Kidney glomerular epithelial cell (primary cell): ENCODE data around the gene SEC24B.

Source experiments
- DNase-seq: peaks from one replicate; lab custom pipeline; 2025; lab: John Stamatoyannopoulos, UW

SEC24B gene

DNA sequence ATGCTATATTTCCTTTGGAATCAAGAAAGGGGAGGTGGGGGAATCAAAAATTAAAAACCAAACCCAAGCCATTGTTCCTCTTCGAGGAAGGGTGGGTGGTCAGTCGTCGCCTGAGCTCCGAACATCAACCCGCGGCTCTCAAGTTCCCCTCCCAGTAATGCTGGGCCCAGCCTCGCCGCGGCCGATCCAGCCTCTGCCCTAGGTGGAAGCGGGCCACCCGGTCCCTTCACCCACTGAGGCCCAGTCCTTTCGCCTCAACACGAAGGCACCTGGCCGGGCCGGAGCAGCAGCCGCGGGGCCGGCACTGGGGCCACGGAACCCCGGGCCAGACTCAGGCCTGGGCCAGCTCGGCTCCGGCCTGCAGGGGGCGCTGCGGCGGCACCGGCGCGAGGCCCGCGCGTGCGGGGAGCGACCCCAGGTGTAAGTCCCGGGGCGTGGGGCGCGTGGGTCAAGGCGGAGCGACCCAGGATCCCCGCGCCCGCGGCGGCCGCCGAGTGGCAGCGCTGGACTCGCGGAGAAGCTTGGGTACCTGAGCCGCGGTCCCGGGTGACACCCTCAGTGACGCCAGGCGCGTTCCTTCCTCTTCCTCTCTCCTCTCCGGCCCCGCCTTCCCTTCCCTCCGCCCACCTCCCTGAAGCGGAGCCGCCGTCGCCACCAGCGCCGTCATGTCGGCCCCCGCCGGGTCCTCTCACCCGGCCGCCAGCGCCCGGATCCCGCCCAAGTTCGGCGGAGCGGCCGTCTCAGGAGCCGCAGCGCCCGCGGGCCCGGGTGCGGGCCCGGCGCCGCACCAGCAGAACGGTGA, at the start of gene SEC24B:
TSS of gene SEC24B (plus strand) at position 611 of the 802 bp plus-strand sequence. CDS start at position 666, 55 bp downstream.
- DNase-seq = peak; percentile 61

DNA sequence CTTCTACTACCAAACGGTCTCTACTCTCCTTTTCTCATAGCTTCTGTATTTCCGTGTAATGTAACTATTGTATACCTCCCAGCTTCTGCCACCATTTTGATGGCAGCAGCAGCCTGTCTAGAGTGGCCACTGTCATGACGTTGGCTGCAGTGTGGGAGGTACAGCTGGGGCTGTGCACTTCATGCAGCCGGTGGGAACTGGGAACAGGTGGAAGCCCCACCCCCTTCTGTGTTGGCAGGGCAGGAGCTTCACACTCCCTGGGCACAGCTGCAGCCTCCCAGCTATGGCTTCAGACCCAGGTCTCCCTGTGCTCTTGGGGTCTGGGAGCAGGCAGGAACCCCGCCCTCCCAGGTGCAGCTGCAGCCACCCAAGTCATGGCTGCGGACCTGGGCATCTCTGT, 49.8 kb upstream of the SEC24B start:
- no peak for DNase-seq

DNA sequence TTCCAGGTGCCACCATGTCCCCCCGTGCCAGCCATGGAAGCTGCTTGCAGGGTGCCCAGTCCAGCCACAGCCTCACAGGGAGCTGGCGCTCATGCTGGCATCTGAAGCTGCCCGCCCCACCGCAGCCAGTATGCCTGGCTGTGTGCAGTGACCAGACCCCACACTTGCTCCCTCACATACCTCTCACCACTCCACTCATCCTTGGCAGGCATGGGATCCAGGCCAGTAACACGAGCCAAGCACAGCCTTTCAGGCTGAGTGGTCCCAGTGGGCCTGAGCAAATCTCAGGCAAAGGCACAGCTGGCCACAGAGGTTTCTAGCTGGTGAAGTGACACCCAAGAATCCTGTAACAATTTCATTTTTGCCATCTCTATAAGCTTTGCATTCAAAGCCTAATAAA, 48.4 kb upstream of the SEC24B start:
- no peak for DNase-seq

DNA sequence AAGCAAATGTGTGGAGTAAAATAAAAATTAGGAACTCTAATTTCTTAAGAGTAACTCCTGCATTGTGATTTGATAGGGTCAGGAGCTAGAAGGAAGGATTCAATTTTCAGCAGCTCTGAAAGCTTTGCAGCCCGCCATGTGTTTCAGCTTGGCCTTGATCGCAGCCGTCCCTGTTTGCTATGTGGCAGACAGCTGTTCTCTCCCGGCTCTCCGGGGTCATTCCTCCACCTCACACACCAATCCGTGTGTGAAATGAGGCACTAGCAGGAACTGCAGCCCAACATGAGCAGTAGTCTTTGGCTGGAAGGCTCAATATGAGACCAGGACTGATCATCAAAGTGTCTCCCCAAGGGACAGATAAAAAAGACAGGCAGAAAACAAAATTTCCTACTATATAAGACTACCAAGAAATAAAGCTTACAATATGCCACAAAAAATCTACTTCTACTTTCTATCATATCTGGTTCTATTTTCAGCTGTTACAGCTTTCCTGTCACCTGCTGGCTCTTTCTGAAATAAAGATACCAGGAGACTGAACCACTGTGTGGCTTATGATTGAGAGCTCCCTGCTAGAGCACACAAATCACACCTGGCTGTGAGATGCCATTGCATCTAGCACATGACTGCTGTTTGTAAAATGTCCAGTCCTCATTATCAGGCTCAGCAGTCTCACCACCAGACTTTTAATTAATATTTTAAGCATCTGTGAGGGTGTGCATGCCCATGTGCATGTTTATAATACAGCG, 44.1 kb upstream of the SEC24B start:
- DNase-seq = no peak

DNA sequence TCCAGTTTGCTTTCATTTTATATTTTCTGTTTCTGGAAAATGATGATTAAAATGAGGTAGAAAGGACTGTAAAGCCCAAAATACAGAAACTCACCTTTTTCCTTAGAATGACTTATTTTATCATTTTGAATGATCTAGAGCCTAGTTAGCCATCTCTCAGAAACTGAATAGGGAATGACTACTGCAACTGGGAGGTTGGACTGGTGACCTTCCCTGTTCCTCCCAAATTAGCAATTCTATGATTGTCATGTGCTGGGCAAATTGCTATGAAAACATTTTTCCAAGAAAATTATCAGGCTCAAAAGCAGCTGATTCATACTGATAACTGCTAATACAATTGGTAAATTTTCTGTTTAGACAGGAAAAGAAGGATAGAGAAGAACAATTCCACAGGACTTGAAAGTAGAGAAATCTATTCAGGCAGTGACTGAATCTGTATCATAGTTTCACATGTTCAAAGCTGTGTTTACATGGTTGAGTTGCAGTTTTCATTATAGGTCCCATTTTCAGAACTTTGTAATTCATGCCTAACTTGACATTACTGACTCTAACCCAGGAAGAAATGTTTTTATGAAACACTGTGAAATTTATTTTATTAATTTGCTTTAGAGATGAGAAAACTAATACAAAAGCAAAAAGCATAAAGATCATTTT, 43.4 kb upstream of the SEC24B start:
- DNase-seq = no peak

DNA sequence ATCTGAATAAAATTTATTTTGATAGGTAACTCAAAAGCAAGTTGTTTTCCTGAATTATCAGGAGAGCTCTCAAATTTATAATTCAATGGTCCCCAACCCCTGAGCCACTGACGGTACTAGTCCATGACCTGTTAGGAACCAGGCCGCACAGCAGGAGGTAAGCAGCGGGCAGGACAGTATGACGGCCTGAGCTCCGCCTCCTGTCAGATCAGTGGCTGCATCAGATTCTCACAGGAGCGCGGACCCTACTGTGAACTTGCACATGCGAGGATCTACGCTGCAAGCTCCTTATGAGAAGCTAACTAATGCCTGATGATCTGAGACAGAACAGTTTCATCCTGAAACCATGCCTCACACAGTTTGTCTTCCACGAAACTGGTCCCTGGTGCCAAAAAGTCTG, 37.9 kb upstream of the SEC24B start:
- DNase-seq = no peak

DNA sequence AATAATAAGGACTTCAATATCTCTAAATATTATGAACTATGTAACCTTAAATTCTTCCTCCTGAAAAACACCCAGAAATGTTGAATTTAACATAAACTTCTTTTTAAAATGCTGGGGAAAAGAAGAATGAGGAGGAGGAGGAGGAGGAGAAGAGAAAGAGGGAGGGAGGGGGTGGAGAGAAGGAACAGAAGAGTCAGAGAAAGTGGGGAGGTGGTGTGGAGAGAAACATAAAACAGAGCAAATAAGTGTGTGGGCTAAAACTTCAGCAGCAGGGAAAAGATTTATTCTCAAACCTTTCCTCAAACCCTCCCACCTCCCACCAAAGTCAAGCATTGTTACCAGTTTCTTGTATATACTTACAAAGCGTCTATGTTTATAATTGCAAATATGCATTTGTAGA, 34.7 kb upstream of the SEC24B start:
- no peak for DNase-seq

DNA sequence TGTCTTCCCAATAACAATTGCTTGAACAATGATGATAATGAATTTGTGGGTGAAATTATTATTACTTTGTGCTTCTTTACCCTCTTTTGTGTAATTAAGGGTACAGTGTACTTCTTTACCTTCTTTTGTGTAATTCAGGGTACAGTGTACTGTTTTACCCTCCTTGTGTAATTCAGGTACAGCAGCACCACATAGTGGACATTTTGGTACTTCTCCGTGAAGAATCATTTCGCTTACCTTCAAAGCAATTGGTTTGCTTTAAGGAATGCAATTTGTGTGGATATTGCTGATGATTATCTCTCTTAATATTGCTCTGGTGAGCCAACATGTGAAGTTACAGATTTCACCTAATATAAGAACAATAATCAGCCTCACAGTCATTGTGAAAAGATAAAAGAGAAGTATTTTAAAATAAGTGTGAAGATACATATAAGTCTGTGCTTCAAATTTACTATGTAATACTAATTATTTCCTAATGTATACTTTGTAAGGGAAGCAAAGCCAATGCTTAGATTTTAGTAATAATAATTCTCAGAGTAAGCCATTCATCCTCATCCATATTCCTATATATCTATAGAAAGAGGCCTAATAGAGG, 27.2 kb upstream of the SEC24B start:
- DNase-seq = peak; percentile 19

DNA sequence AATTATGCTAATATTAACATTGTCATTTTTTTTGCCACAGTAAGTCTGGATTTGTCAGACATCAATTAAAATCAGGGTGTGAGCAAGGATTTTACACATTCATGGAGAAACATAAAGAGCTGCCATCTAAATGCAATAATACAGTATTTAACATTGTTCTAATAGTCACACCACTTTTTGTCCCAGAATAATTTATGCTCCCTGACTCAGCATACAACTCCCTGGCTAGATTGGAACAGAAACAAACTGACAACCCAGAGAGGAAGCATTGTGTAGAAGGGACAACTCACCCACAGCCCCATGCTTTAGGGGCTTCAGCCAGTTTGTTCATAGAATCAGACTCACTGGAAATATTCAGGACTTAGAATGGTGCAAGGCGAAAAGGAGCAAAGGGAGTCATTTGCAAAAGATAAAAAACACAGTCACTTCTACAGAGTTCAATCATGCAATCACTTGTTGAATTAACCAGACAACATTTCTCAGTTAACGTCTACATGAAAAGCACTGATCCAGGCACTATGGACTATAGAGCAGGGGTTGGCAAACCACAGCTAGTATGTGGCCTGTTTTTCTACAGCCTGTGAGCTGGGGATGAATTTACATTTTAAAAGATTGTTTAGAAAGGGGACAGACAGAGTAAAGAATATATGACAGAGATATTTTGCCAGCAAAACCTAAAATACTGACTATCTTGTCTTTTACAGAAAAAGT, 26.4 kb upstream of the SEC24B start:
- no peak for DNase-seq

DNA sequence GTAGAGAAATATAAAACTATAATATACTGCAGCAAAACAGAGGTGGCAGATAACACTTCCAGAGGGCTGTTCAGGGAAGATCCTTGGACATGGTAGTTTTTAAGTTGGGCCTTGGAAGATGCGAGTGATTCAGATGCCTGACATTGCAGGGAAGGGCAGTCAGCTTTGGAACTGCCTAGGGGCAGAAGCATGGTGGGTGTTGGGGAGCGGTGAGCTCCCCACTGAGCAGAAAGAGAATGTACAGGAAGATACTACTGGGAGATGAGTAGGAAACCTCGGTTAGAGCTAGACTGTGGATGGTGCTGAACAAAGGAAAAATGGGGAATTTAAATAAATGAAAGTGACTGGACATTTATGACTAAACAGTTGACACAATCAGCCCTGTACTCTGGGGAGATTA, 24.9 kb upstream of the SEC24B start:
- DNase-seq = no peak

DNA sequence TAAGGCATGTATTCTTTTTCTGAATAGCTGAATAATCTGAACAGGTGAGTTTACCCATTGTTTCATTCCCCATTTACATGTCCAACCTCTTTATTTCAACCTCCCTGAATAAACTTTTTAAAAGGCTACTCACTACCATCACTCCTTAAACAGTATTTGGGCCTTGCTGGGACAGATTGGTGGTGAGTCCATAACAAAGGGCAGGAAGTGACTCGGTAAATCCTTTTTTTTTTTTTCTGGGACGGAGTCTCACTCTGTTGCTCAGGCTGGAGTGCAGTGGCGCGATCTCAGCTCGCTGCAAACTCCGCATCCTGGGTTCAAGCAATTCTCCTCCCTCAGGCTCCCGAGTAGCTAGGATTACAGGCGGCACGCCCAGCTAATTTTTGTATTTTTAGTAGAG, 23.4 kb upstream of the SEC24B start:
- DNase-seq = no peak

DNA sequence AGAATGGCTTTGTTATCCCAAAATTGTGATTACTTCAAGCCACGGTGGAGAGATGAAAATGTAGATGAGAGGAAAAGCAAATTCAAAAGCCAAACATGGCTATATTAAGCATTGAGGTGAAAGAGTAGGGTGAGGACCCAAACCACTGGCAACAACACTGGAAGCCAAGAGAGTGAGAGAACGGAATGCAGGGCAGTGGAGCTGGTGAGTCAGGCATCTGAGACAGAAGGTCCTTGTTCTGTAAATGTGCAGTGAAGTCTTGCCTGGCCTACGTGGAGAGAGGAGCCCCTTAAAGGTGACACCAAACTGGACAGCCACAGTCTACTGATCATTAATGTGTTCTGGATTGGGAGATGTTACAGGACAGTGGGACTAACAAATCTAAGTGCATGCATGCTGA, 22.8 kb upstream of the SEC24B start:
- DNase-seq = no peak

DNA sequence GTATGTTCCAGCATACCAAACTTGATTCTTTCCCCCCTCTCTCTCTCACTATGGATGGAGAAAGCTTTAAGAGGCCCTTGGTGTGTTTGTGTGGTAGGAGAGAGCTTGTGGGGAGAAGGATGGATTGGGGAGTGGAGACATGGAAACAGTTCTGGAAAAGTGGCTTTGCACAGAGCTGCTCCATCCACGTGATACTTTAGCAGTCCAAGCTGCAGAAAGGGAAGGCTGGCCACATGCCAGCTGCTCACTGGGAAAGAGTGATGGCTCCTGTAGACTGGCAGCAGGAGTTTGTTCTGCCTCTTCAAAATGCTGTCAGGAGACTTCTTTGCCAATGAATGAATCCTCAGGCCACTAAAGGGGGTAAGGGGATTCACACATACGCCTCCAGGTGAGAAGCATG, 21.7 kb upstream of the SEC24B start:
- no peak for DNase-seq

DNA sequence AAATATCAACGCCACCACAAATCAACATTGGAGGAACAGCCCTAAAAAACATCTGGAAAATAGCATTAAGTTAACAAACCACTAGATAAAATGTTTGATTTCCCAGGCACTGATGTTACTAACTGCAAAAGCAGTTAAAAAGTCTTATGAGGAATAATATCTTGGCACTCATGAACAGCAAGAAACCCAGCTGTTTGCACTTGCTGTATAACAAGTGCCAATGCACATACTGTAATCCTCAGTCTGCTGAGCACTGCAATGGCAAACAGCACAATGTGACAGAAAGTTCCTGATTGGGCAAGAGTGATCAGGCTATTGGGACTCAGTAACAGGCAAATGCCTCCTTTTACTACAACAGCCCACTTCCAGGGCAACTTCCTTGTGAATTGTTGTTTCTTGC, 20.8 kb upstream of the SEC24B start:
- no peak for DNase-seq

DNA sequence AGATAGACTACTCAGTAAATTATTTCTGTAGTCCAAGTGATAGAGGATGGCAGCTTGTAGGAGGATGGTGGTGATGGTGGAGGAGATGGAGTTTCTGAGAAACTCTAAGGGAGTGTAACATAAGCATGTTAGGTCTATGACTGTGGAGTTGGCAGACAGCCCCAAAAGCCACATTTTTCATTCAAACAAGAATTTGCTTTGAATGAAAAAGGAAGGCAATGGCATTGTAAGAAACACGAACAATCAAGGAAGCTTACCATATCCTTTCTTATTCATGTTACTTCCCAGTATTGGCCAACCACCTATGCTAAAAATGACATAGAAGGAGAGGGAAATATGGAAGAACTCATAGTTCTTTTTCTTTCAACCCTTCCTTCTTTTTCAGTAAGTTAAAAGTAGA, 18.7 kb upstream of the SEC24B start:
- no peak for DNase-seq

DNA sequence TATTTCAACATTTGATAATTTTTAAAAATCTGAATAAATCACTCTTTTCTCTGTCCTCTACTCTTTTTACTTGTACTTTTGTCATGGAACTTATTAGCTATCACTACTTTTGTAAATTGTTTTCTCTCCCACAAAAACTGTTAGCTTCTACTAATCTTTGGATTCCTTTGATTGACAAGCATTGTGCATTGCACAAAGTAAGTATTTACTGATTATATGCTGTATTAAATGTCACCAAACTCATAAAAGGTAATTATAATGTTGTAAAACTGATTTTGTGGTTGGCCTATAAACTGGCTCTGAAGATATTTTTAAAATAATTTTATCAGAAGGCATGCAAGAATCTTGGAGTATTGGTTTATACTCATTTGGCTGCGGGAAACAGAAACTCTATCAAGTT, 15.0 kb upstream of the SEC24B start:
- no peak for DNase-seq

DNA sequence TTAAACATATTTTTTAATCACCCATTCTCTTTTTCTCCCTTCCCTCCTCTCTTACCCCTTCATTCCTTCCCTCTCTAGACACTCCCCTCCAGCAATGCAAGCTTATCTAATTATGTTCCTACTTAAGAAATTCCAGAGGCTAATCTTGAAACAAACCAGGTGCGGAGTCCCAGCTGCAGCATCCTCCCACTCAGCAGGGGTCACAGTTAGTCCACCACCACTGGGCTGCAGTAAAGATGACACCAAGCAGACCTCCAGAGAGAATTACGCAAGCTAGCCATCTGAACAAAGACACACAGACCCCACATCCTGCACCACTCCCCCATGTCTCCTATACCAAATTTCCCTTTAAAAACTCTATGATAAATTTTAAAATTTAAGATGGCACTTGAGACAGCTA, 13.9 kb upstream of the SEC24B start:
- no peak for DNase-seq

DNA sequence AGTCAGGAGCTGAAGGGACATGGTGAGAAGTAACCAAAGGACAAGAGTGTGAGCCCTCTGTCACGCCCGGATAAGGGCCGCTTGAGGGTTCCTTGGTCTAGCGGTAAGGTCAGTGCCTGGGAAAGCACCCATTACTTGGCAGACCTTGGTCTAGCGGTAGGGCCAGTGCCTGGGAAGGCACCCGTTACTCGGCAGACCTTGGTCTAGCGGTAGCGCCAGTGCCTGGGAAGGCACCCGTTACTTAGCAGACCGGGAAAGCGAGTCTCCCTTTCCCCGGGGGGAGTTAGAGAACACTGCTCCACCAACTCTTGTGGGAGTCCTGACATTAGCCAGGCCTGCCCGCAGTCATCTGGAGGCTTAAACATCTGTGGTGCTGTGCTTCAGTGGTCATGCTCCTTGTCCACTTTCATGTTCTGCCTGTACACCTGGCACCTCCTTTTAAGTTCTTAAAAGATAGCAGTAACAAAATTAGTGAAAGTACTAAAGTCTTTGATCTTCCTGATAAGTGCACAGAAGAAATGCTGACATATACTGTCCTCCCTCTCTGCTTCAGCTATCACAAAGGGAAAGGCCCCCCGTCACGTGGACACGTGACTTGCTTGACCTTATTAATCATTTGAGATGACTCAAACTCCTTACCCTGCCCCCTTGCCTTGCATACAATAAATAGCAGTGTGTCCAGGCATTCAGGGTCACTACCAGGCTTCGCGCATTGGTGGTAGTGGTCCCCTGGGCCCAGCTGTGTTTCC, 9.3 kb upstream of the SEC24B start:
- DNase-seq = no peak

DNA sequence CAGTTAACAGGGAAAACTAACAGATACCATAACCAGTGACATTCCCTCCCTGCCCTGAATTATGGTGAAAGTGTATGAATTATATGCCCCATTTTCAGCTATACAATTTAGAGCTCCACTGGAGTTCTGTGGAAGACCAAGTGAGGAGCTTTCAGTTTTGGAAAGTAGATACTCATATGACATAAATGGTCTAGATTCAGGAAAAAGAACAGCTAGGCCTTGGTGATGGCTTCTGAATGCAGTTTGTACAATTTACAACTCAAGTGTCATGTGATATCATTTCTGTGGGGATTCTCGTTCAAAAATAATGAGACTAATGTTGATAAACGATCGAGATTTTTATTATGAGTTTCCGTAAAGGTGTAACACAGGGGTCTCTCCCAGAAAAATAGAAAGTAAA, 8.2 kb upstream of the SEC24B start:
- DNase-seq = no peak

DNA sequence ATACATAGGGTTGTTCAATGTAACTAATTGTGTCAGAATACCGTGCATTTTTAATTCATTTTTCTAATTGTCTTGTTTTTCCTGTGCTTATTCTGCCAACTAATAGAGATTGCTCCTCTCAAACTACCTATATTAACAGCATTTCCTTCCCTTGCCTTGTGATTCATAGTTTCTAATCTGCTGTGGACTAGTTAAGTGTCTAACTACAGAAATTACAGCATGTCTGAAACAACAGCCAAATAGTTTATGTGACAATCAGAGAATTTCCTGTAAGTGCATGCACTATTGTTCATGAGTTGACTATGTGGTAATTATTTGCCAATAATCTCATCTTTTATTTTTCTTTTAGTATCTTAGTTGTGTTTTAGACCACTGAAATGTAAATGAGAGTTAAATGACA, 4.1 kb upstream of the SEC24B start:
- DNase-seq = no peak

DNA sequence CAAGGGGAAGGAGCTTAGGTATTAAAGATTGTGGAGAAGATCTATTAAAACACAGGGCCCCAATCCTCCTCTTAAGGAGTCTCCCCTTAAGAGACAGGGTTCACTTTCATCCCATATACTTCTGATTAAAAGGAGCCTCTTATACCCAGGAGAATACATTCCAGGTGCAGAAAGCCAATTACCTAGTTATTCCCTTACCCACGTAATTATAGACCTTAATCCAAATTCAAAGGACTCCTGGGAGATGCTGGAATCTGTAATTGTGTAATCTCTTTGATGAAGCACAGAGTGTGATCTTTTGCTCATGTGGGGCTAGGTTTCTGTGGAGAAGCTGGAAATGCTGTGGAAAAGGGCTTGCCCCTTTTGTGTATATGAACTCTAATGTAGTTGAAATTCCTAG, 1.4 kb upstream of the SEC24B start:
- no peak for DNase-seq
